ENCODE results near the gene YWHAQ. TPM values are rescaled to one million over a fixed set of nuclear protein-coding genes. Genes with fewer than 3 reads are reported as not detected.
A peak's percentile ranks its signal among the peaks of the same experiment; 100 is the strongest.

Gene YWHAQ
- total and polyA plus RNA-seq, 2 donors (not counting 1 experiment from before 2014, with no cell fraction given): 68.7 to 126 TPM

- ATAC-seq (ENCODE audit: low read depth): no peak
- no peak overlapping the region for H3K4me3 ChIP-seq (ENCODE audit: control extremely low read depth in 1 of 5, extremely low read depth in 1 of 5, insufficient read depth in 1 of 5, low read depth in 2 of 5, low read length in 4 of 5)
- 100% methylated on average over 1 of the region's 4 CpGs for WGBS (ENCODE audit: insufficient coverage)
Observed at GRCh38 chr2:9641641-9642040, 10.8 kb upstream of the YWHAQ start.

More at GRCh38 chr2:9641641-9642040, 10.8 kb upstream of the YWHAQ start:
- H3K79me2 ChIP-seq (ENCODE audit: control insufficient read depth, insufficient read depth, low read length): no peaks in the 10 kb centered on the region
- no peaks in the 10 kb centered on the region for H3K27me3 ChIP-seq (replicated peaks in 1 of 4; ENCODE audit: control extremely low read depth in 1 of 4, control insufficient read depth in 3 of 4, insufficient read depth in 4 of 4, low read length in 3 of 4)
- Mint-ChIP-seq H3K9me3 (ENCODE audit: insufficient read depth) (no peaks in the 10 kb centered on the region), H3K27ac (no peak overlapping the region), H3K27me3 (peaks cover 17% of the 10 kb centered on the region), H3K4me3 (peak overlapping the region; percentile 12), H3K4me1 (peaks cover 18% of the 10 kb centered on the region)
- TF ChIP-seq EZH2 (IDR thresholded peaks at IDR 0.05; ENCODE audit: borderline replicate concordance, insufficient read depth, low read depth, low read length, poor library complexity, severe bottlenecking) (no peak), CTCF (IDR thresholded peaks at IDR 0.05) (no peak)
- no peak for DNase-seq
- intact Hi-C loops (cut with micrococcal nuclease): loop anchor here (5.0 kb wide), 1 partner anchor 321 kb away; no protein-coding TSS in a partner anchor
- H3K36me3 ChIP-seq (replicated peaks in 1 of 2; ENCODE audit: control extremely low read depth in 1 of 2, control insufficient read depth in 1 of 2, extremely low read depth in 1 of 2, insufficient read depth in 2 of 2, low read length in 1 of 2): no peaks in the 10 kb centered on the region
- H3K9me3 ChIP-seq (ENCODE audit: control extremely low read depth in 1 of 3, control insufficient read depth in 2 of 3, insufficient read depth in 1 of 3, low read length in 2 of 3): no peaks in the 10 kb centered on the region
- no peaks in the 10 kb centered on the region for H4K20me1 ChIP-seq (ENCODE audit: control insufficient read depth, insufficient read depth, low read length, poor library complexity, severe bottlenecking)
- peaks cover 0 to 5% of the 10 kb centered on the region in 2 donors for H3K4me1 ChIP-seq (ENCODE audit: control insufficient read depth in 2 of 2, insufficient read depth in 2 of 2, low read length in 2 of 2)
- H2AFZ ChIP-seq (ENCODE audit: insufficient read depth, low read depth, low read length, poor library complexity, severe bottlenecking): peak overlapping the region; percentile 33
- POLR2A ChIA-PET: no interaction called here
- H3K27ac ChIP-seq (ENCODE audit: low read length in 2 of 2): no peak overlapping the region
- no peak overlapping the region for H3K9ac ChIP-seq (ENCODE audit: low read length)
- CTCF ChIA-PET: no interaction called here
- H3K4me2 ChIP-seq (replicated peaks; ENCODE audit: low read depth, low read length, poor library complexity, severe bottlenecking): peak overlapping the region; percentile 38

Data from B cell (primary cell).